ENCODE data around the gene UBE2E3.

- TF ChIP-seq CTCF (IDR thresholded peaks at IDR 0.05): no peak
- TF ChIP-seq EP300 (IDR thresholded peaks at IDR 0.05): no peak
- no peak for TF ChIP-seq POLR2A (IDR thresholded peaks at IDR 0.05)
- no peak for TF ChIP-seq POLR2AphosphoS5 (IDR thresholded peaks at IDR 0.05)
Measured at GRCh38 chr2:181066333-181066732, 85.9 kb downstream of the UBE2E3 start.
